PFSK-1 (cell line): ENCODE measurements around the gene COL4A2.

ENCODE experiments used
- POLR2AphosphoS5 ChIP-seq: IDR thresholded peaks from 2 replicates; pipeline ENCODE4 v1.6.1; 2012; ENCODE audit warnings: low read depth, mild to moderate bottlenecking, control low read depth, low read length, moderate library complexity
- TAF1 ChIP-seq: IDR thresholded peaks from 2 replicates; pipeline ENCODE4 v1.6.1; 2012; ENCODE audit warnings: low read length, control low read depth, borderline replicate concordance; ENCODE audit not compliant: insufficient read depth
- TF ChIP-seq, protein P1 (sequence below), 2 experiments: IDR thresholded peaks; 2 replicates each; pipeline versions ENCODE4 v1.6.1 to v1.8.0; 2011 to 2012; ENCODE audit warnings: low read depth in 2 of 2, low read length in 2 of 2, control low read depth in 1 of 2, inconsistent platforms in 1 of 2, mild to moderate bottlenecking in 1 of 2, moderate library complexity in 1 of 2; ENCODE audit not compliant: insufficient read depth in 1 of 2

DNA sequence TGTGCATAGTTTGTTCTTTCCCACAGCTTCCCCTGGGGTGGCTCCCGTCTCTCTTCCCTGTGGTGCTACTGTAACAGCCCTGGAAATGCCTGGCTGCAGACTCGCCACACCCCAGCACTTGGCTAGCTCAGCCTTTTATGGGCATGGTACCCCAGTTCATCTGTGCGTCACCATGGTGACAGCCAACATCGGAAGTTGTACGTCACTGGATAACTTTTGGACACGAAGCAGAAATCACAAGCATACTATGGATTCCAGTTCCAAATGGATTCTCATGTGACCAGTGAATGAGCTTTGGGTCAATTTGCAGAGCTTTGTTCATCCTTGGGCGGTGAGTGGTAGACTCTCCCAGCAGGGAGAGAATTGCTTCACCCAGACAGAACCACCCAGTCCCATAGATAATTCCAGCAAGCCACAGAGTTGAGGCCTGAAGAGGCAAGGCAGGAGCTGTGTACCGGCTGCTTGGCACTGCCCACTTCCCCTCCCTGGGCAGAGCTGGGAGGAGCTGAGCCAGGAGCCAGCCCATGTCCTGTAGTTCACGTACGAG, 54.4 kb downstream of the COL4A2 start:
- TF ChIP-seq, protein P1, sequence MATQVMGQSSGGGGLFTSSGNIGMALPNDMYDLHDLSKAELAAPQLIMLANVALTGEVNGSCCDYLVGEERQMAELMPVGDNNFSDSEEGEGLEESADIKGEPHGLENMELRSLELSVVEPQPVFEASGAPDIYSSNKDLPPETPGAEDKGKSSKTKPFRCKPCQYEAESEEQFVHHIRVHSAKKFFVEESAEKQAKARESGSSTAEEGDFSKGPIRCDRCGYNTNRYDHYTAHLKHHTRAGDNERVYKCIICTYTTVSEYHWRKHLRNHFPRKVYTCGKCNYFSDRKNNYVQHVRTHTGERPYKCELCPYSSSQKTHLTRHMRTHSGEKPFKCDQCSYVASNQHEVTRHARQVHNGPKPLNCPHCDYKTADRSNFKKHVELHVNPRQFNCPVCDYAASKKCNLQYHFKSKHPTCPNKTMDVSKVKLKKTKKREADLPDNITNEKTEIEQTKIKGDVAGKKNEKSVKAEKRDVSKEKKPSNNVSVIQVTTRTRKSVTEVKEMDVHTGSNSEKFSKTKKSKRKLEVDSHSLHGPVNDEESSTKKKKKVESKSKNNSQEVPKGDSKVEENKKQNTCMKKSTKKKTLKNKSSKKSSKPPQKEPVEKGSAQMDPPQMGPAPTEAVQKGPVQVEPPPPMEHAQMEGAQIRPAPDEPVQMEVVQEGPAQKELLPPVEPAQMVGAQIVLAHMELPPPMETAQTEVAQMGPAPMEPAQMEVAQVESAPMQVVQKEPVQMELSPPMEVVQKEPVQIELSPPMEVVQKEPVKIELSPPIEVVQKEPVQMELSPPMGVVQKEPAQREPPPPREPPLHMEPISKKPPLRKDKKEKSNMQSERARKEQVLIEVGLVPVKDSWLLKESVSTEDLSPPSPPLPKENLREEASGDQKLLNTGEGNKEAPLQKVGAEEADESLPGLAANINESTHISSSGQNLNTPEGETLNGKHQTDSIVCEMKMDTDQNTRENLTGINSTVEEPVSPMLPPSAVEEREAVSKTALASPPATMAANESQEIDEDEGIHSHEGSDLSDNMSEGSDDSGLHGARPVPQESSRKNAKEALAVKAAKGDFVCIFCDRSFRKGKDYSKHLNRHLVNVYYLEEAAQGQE (IDR thresholded peaks at IDR 0.05; ENCODE audit: insufficient read depth in 1 of 2, low read depth in 2 of 2, low read length in 2 of 2), result no peak
- TF ChIP-seq TAF1, result no peak
- no peak for TF ChIP-seq POLR2AphosphoS5
